ENCODE data around the gene ELFN1. TPM values are rescaled to one million over a fixed set of nuclear protein-coding genes. Genes with fewer than 3 reads are reported as not detected.
A peak's percentile ranks its signal among the peaks of the same experiment; 100 is the strongest.

Gene ELFN1
- total and polyA plus RNA-seq, 10 of the 15 experiments (the other 5 are each of a cell fraction or from before 2014, with no cell fraction given), result 0.04 TPM; not detected in 9

DNA sequence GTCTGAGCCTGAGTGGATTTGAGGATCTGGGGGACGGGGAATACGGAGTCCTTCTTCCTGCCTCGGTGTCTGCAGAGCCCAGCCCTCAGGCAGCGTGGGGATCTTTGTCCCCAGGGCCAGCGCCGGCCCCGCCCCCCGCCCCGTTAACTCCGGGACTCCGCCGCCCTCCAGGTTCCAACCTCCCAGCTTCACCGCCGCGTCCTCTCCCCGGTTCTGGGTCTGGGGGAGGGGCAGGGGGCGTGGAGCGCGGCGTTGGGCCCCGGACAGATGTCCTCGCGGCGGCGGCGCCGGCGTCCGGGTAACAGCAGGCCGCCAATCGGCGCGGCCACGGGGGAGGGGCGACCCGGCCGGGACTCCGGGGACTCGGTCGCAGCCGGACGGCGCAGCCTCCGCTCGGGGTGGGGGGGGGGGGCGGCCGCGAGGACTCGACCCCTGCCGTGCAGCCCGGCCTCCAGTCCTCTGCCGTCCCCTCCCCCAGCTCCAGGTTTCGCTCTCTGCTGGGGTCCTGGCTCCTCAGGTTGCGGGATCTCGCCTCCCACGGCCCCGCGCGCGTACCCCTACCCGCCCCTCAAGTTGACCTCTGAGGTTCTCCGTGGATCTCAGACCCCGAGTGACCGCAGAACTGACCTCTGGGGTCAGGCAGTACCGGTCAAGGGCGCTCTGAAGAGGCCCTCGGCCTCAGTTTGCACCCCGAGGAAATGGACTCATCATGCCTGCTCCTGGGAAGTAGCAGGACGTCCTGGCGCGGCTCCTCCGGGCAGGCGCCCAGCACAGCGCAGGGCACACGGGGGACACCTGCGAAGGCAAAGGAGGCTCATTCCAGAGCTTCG, 2.3 kb upstream of the ELFN1 start:
- Histone ChIP-seq H2AFZ (ENCODE audit: control insufficient read depth, low read depth, low read length) (no peak overlapping the region), H3K27ac (ENCODE audit: control insufficient read depth, insufficient read depth) (no peak overlapping the region), H3K9me3 (replicated peaks; ENCODE audit: control insufficient read depth, insufficient read depth, low read length) (no peaks in the 10 kb centered on the region), H3K4me1 (ENCODE audit: control insufficient read depth, insufficient read depth, low read length) (no peaks in the 10 kb centered on the region), H4K20me1 (ENCODE audit: control insufficient read depth, insufficient read depth) (no peaks in the 10 kb centered on the region), H3K79me2 (ENCODE audit: control insufficient read depth, insufficient read depth, low read length) (no peaks in the 10 kb centered on the region), H3K9ac (ENCODE audit: control insufficient read depth, insufficient read depth, low read length) (no peak overlapping the region), H3K4me3 (no peak overlapping the region), H3K36me3 (ENCODE audit: control insufficient read depth in 2 of 2, insufficient read depth in 2 of 2, low read length in 1 of 2) (no peaks in the 10 kb centered on the region), H3K27me3 (replicated peaks in 1 of 2; ENCODE audit: control insufficient read depth in 2 of 2, insufficient read depth in 2 of 2, low read length in 1 of 2) (peaks cover 1 to 6% of the 10 kb centered on the region in 2 experiments; a peak in 2 of 4 replicates), H3K4me2 (ENCODE audit: control insufficient read depth, insufficient read depth) (0 out of 2 replicates have a peak overlapping the region, but pooled peaks have one; percentile 3)
- POLR2A ChIA-PET, result no interaction called here
- WGBS (ENCODE audit: insufficient coverage, insufficient replicate concordance, low lambda C conversion rate, missing lambda C conversion rate), result 25% methylated on average over 39 of the region's 77 CpGs
- no TSS peak for BruUV-seq (replicated peaks)
- SMC1A ChIA-PET (ENCODE audit: uncharacterized antibody, unreplicated experiment), result no interaction called here
- DNase-seq (ENCODE audit: low read depth, low spot score) (no peak), FAIRE-seq (no peak), ATAC-seq (no peak)
- in situ Hi-C loops (cut with MboI), result loop anchor here (10.0 kb wide), 1 partner anchor 547 kb away; no protein-coding TSS in a partner anchor
- intact Hi-C loops (cut with micrococcal nuclease; ENCODE audit: unreplicated experiment), result loop anchor here (5.0 kb wide), 1 partner anchor 540 kb away; no protein-coding TSS in a partner anchor
- CTCF ChIA-PET, result no interaction called here
- RAD21 ChIA-PET (ENCODE audit: unreplicated experiment), result no interaction called here
- no peak for TF ChIP-seq STAT1 (conservative IDR thresholded peaks at IDR 0.05)

DNA sequence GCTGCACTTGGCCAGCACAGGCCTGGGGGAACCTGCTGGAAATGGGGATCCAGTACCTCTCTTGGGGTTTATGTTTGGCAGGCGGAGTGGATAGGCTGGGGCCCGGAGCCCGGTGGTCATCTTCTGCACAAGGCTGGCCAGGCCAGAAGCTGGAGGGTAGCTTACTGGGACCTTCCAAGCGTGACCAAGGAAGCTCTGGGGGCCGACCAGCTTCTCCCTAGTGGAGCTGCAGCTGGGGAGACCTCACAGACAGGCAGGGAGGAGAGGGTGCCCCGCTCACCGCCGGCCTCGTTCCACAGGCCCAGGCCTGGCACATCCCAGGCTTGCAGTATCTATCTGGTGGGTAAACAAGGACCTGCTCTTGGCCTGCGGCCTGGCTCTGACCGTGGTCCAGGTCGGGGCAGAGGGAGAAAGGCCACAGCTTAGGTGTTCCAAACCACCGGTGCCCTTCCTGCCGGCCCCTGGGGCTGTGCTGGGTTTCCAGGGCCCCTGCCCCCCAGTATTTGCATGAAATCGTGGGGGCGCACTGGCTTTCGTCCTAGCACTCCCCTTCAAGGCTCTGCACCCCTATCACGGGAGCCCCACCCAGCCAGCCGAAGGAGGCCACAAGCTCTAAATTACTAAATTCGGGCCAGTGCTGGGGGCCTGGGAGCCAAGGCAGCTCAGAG, 1.5 kb upstream of the ELFN1 start:
- ChIA-PET SMC1A (ENCODE audit: uncharacterized antibody, unreplicated experiment) (no interaction called here), RAD21 (ENCODE audit: unreplicated experiment) (no interaction called here), CTCF (no interaction called here), POLR2A (no interaction called here)
- Histone ChIP-seq H3K36me3 (ENCODE audit: control insufficient read depth in 2 of 2, insufficient read depth in 2 of 2, low read length in 1 of 2) (no peaks in the 10 kb centered on the region), H3K27me3 (replicated peaks in 1 of 2; ENCODE audit: control insufficient read depth in 2 of 2, insufficient read depth in 2 of 2, low read length in 1 of 2) (peaks cover 1 to 6% of the 10 kb centered on the region in 2 experiments; a peak in 2 of 4 replicates), H3K9ac (ENCODE audit: control insufficient read depth, insufficient read depth, low read length) (no peak overlapping the region), H3K27ac (ENCODE audit: control insufficient read depth, insufficient read depth) (no peak overlapping the region), H3K79me2 (ENCODE audit: control insufficient read depth, insufficient read depth, low read length) (no peaks in the 10 kb centered on the region), H3K4me3 (no peak overlapping the region), H4K20me1 (ENCODE audit: control insufficient read depth, insufficient read depth) (no peaks in the 10 kb centered on the region), H2AFZ (ENCODE audit: control insufficient read depth, low read depth, low read length) (no peak overlapping the region), H3K4me2 (ENCODE audit: control insufficient read depth, insufficient read depth) (no peak overlapping the region), H3K9me3 (replicated peaks; ENCODE audit: control insufficient read depth, insufficient read depth, low read length) (no peaks in the 10 kb centered on the region), H3K4me1 (ENCODE audit: control insufficient read depth, insufficient read depth, low read length) (no peaks in the 10 kb centered on the region)
- intact Hi-C loops (cut with micrococcal nuclease; ENCODE audit: unreplicated experiment), result loop anchor here (5.0 kb wide), 1 partner anchor 539 kb away; no protein-coding TSS in a partner anchor
- FAIRE-seq (no peak), DNase-seq (ENCODE audit: low read depth, low spot score) (no peak), ATAC-seq (no peak; the same call in 1 of the 3 replicates)
- no TSS peak for BruUV-seq (replicated peaks)
- in situ Hi-C loops (cut with MboI), result loop anchor here (10.0 kb wide), 1 partner anchor 546 kb away; no protein-coding TSS in a partner anchor
- WGBS (ENCODE audit: insufficient coverage, insufficient replicate concordance, low lambda C conversion rate, missing lambda C conversion rate), result 27% methylated on average over 20 of the region's 20 CpGs
- TF ChIP-seq ZNF24 (IDR thresholded peaks at IDR 0.05) (no peak), CBX5 (IDR thresholded peaks at IDR 0.05; ENCODE audit: low read depth) (no peak), SUZ12 (IDR thresholded peaks at IDR 0.05; ENCODE audit: unreplicated experiment) (peak; percentile 36)
- TF ChIP-seq, protein P1, sequence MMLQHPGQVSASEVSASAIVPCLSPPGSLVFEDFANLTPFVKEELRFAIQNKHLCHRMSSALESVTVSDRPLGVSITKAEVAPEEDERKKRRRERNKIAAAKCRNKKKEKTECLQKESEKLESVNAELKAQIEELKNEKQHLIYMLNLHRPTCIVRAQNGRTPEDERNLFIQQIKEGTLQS (IDR thresholded peaks at IDR 0.05; ENCODE audit: borderline replicate concordance, extremely low read depth, low read depth, low read length), result no peak
- TF ChIP-seq, protein P2, sequence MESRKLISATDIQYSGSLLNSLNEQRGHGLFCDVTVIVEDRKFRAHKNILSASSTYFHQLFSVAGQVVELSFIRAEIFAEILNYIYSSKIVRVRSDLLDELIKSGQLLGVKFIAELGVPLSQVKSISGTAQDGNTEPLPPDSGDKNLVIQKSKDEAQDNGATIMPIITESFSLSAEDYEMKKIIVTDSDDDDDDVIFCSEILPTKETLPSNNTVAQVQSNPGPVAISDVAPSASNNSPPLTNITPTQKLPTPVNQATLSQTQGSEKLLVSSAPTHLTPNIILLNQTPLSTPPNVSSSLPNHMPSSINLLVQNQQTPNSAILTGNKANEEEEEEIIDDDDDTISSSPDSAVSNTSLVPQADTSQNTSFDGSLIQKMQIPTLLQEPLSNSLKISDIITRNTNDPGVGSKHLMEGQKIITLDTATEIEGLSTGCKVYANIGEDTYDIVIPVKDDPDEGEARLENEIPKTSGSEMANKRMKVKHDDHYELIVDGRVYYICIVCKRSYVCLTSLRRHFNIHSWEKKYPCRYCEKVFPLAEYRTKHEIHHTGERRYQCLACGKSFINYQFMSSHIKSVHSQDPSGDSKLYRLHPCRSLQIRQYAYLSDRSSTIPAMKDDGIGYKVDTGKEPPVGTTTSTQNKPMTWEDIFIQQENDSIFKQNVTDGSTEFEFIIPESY (IDR thresholded peaks at IDR 0.05), result no peak

Data from GM12878 (cell line).